Activated T-helper 2 cell treated with anti-CD3 and anti-CD28 coated beads, Interferon-gamma antibody, Interleukin-2, Interleukin-4, amounts not matched to agents 10 μg/mL and 5 μg/mL and 100 μg/mL, durations not matched to agents 14 hours and 24 hours and 36 hours (primary cell): ENCODE results near the gene FAM50A. TPM values are rescaled to one million over a fixed set of nuclear protein-coding genes. Genes with fewer than 3 reads are reported as not detected.
"Not testable (repeated sequence)": the region's sequence is repeated elsewhere in the genome, so short reads cannot be mapped to it uniquely, and the experiment has no call there.

ENCODE experiments used
- DNase-seq: peaks from one replicate; pipeline ENCODE4 v3.0.0; 2021; ENCODE audit warnings: low spot score
- H3K27ac Mint-ChIP-seq: one replicate; pipeline ENCODE4 v1.8.0; 2021; ENCODE audit warnings: mixed read lengths
- H3K27me3 Mint-ChIP-seq: one replicate; pipeline ENCODE4 v1.8.0; 2021; ENCODE audit warnings: low read depth, mixed read lengths
- H3K36me3 Mint-ChIP-seq: one replicate; pipeline ENCODE4 v1.8.0; 2021; ENCODE audit warnings: low read depth, mixed read lengths
- H3K4me1 Mint-ChIP-seq: one replicate; pipeline ENCODE4 v1.8.0; 2021; ENCODE audit warnings: low read depth, mixed read lengths
- H3K4me3 Mint-ChIP-seq: one replicate; pipeline ENCODE4 v1.8.0; 2021; ENCODE audit warnings: low read depth, mild to moderate bottlenecking, moderate library complexity, mixed read lengths
- H3K9me3 Mint-ChIP-seq: one replicate; pipeline ENCODE4 v1.8.0; 2021; ENCODE audit warnings: mixed read lengths
- intact Hi-C: fragments of 100-400 bp; cut with micrococcal nuclease; formaldehyde crosslinking; loops from one replicate; pipeline ENCODE4 v1.15.1; 2023
- total RNA-seq: library from RNA; stranded (reverse); gene quantifications from 2 replicates; pipeline ENCODE4 v1.2.3, GENCODE V29; 2022

The FAM50A gene, protein sequence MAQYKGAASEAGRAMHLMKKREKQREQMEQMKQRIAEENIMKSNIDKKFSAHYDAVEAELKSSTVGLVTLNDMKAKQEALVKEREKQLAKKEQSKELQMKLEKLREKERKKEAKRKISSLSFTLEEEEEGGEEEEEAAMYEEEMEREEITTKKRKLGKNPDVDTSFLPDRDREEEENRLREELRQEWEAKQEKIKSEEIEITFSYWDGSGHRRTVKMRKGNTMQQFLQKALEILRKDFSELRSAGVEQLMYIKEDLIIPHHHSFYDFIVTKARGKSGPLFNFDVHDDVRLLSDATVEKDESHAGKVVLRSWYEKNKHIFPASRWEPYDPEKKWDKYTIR
- 79.6 and 84.1 TPM in 2 replicates for total RNA-seq

DNA sequence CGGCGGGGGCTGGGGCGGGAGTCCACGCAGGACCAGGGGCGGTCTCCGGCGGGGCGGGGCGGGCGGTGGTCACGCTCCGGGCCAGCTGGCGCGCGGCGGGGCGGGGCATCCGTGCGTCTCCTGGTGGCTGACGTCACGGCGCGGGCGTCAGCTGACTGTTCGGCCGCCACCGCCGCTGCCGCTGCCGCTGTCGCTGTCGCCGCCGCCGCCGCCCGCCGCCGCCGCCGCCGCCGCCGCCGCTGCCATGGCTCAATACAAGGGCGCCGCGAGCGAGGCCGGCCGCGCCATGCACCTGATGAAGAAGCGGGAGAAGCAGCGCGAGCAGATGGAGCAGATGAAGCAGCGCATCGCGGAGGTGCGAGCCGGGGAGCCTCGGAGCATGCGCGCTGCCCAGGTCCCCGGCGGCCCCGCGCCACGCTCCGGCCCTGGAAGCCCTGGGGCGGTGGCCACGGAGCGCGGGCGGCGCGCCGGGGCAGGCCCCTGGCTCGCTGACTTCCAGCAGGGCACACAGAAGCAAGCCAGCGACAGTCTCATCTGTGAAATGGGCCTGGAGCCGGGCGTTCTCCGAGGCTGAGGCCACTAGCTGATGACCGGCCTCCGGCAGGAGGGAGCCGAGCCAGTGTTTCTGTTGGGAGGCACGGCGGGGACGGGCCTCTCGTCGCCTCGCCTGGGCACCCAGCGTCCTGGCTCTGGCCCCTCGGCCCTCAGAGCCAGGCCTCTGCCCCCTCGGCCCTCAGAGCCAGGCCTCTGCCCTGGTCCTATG lies at the start of gene FAM50A:
TSS of gene FAM50A (plus strand) at position 150 of the 763 bp plus-strand sequence. CDS start at position 245, 95 bp downstream.
- Mint-ChIP-seq H3K4me3 (peak within 1 kb of the TSS; percentile 75), H3K27ac (peak within 1 kb of the TSS; percentile 50), H3K9me3 (no peaks in the 10 kb centered on the region), H3K4me1 (peaks cover 3% of the 10 kb centered on the region), H3K36me3 (peaks cover 27% of the 10 kb centered on the region), H3K27me3 (no peaks in the 10 kb centered on the region)
- DNase-seq = peak; percentile 64
- intact Hi-C loops = loop anchor here (5.0 kb wide), 1 partner anchor 33 kb away; the partner anchor contains the start of gene LAGE3

DNA sequence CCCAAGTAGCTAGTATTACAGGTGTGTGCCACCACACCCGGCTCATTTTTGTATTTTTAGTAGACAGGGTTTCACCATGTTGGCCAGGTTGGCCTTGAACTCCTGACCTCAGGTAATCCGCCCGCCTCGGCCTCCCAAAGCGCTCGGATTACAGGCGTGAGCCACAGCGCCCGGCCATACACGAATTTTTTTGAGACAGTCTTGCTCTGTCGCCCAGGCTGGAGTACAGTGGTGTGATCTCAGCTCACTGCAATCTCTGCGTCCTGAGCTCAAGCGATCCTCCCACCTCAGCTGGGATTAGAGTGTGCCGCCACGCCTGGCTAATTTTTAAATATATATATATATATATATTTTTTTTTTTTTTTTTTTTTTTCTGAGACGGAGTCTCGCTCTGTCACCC lies 47.6 kb upstream of the FAM50A start:
- H3K9me3 Mint-ChIP-seq, H3K27me3 Mint-ChIP-seq, H3K4me1 Mint-ChIP-seq, H3K27ac Mint-ChIP-seq, DNase-seq: not testable (repeated sequence)
- intact Hi-C loops = loop anchor here (5.0 kb wide), 1 partner anchor 41 kb away; the partner anchor contains the start of gene GDI1
- peaks cover 35% of the 10 kb centered on the region for H3K36me3 Mint-ChIP-seq
- H3K4me3 Mint-ChIP-seq = peak overlapping the region; percentile 100

DNA sequence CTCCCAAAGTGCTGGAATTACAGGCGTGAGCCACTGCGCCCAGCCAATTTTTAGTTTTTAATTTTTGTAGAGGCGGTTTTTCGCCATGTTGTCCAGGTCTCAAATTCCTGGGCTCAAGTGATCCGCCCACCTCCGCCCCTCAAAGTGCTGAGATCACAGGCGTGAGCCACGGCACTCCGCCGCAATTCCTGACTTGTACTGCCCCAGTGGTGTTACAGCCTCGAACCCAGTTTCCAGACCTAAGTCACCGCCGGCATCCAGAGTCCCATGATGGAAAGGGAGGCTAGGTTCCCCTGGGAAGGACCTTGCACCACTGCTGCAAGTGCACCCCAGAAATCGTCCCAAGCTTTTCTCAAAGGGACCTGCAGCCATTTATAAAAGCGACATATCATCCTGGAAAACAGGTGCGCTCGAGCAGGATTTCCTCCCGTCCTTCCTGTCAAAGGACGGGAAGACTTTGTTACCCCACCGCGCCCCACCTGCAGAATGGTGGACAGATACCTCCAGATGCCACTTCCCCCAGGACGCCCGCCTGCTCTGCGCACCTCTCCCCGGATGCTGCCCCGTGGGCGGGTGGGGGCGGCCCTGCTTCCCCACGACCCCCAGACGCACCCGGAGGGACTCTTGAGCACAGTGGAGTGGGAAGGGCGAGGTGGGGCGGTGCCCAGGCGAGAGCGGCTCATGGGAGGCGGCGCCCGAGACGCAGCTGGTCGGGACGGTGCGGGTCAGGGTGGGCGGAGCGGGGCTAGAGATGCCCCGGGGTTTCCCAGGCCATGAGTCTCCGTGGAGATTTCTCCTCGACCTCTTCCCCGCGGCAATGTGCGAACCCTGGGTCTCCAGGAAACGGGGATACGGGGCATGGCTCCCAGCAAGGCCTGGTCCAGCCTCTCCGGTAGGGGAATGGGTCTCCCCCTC lies 46.7 kb upstream of the FAM50A start:
- no peaks in the 10 kb centered on the region for H3K27me3 Mint-ChIP-seq
- peaks cover 5% of the 10 kb centered on the region for H3K4me1 Mint-ChIP-seq

DNA sequence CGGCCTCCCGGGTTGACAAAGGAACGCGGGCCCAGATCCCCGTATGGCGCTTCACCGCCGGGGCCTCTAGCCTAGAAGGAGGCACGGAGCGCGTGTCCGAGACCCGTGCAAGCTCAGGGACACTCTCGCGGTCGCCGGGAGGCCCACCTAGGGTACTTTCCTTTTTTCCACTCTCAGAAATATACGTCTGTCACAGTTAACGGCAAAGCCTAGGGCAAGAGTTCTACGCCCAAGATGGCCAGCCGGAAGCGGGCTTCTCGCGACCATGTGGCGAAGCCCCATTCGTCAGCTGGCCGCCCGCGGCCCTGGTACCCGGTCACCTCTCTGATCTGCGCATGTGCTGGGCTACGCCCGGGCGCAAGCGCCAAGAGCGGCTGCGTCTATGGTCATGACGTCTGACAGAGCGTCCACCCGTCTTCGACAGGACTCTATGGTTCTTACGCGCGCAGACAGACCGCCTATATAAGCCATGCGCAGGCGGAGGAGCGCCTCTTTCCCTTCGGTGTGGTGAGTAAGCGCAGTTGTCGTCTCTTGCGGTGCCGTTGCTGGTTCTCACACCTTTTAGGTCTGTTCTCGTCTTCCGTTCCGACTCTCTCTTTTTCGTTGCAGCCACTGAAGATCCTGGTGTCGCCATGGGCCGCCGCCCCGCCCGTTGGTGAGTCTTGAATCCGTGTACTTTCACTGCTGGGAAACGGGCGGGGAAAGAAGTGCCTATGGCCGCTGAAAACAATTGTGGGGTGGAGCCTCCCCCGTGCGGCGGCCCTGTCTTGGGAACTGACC lies 45.9 kb upstream of the FAM50A start, which contains the start of gene RPL10:
TSS of gene RPL10 (plus strand) at position 490 of the 780 bp plus-strand sequence. CDS start at position 633, 143 bp downstream.
- peak within 1 kb of the TSS; percentile 100 for H3K27ac Mint-ChIP-seq
- intact Hi-C loops = loop anchor here (5.0 kb wide), 1 partner anchor 39 kb away; the partner anchor contains the start of gene GDI1
- H3K4me1 Mint-ChIP-seq = peaks cover 5% of the 10 kb centered on the region
- H3K27me3 Mint-ChIP-seq = no peaks in the 10 kb centered on the region
- peaks cover 36% of the 10 kb centered on the region for H3K36me3 Mint-ChIP-seq
- peak within 1 kb of the TSS; percentile 100 for H3K4me3 Mint-ChIP-seq
- peak; percentile 93 for DNase-seq
- no peaks in the 10 kb centered on the region for H3K9me3 Mint-ChIP-seq

More for the DNA sequence above, 46.7 kb upstream of the FAM50A start:
- H3K9me3 Mint-ChIP-seq = no peaks in the 10 kb centered on the region
- intact Hi-C loops = loop anchor here (5.0 kb wide), 1 partner anchor 40 kb away; the partner anchor contains the start of gene GDI1
- peaks cover 36% of the 10 kb centered on the region for H3K36me3 Mint-ChIP-seq
- peak overlapping the region; percentile 100 for H3K4me3 Mint-ChIP-seq
- peak overlapping the region; percentile 100 for H3K27ac Mint-ChIP-seq
- DNase-seq = peak; percentile 53

DNA sequence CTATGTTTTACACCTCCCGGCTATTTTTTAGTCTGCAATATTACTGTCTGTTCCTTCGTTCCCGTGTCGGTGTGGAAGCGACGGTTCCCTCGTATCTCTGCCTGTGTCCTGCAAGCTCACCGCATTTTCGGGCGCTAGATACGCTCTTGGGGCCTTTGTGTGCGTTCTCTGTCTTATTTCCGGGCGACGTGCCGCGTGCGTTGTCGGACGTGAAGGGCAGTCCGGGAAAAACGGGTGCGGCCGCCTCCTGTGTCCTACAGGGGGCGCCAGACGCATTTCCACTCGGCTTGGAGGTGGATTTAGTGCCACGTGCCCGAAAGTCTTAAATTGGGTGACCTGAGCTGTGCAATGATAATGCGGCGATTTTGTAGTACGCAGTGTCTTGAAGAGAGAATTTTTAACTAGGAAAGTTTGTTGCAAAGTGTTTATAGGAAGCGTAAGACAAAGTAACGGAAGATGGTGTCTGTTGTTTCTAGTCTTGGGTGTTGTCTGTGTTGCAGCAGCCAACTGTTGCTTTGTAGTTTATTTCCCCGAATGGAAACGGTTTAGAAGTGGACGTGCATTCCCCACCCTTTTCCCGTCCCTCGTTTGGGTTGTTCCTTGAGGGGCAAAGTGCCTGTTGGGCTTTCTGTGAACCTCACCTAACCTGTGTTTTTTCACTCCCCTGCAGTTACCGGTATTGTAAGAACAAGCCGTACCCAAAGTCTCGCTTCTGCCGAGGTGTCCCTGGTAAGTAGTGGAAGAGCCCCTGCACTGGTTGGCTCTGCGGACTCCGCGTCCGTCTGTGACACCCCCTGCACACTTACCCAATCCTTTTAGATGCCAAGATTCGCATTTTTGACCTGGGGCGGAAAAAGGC lies 45.0 kb upstream of the FAM50A start:
- intact Hi-C loops = loop anchor here (5.0 kb wide), 1 partner anchor 38 kb away; the partner anchor contains the start of gene GDI1
- Mint-ChIP-seq H3K4me3 (peak overlapping the region; percentile 100), H3K36me3 (peaks cover 36% of the 10 kb centered on the region), H3K27me3 (no peaks in the 10 kb centered on the region), H3K4me1 (peaks cover 5% of the 10 kb centered on the region), H3K27ac (peak overlapping the region; percentile 100), H3K9me3 (no peaks in the 10 kb centered on the region)
- peak; percentile 78 for DNase-seq

DNA sequence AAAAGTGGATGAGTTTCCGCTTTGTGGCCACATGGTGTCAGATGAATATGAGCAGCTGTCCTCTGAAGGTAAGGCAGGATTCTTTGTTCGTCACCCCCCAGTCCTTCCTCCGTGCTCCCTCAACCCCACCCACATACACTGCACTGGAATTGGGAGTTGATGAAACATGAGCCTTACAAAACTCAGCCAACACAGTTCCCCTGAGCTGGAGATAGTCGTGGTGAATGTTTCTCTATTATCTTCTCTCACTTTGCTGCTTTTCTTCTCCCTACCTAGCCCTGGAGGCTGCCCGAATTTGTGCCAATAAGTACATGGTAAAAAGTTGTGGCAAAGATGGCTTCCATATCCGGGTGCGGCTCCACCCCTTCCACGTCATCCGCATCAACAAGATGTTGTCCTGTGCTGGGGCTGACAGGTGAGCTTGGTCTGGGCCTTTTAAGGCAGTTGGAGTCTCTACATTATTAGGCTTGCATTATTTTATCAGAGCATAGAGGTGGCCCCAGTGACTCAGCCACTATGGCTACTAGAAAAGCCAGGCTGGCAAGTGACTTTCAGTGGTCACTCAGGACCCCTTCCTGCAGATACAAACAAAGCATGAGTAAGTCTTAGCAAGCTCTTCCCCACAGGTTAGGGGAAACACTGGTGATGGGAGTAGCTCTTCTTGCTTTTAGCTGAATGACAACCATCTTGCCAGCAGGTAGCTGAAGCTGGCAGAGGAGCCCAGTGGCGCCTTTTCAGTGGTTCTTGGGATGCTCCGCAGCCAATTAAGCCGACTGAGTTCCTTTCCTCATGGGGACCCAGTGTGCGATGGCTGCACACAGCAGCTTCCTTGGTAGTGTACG lies 44.2 kb upstream of the FAM50A start:
- Mint-ChIP-seq H3K4me1 (peaks cover 5% of the 10 kb centered on the region), H3K36me3 (peaks cover 36% of the 10 kb centered on the region), H3K4me3 (peak overlapping the region; percentile 100), H3K27ac (peak overlapping the region; percentile 100), H3K9me3 (no peaks in the 10 kb centered on the region), H3K27me3 (no peaks in the 10 kb centered on the region)
- intact Hi-C loops = loop anchor here (5.0 kb wide), 1 partner anchor 38 kb away; the partner anchor contains the start of gene GDI1
- no peak for DNase-seq

DNA sequence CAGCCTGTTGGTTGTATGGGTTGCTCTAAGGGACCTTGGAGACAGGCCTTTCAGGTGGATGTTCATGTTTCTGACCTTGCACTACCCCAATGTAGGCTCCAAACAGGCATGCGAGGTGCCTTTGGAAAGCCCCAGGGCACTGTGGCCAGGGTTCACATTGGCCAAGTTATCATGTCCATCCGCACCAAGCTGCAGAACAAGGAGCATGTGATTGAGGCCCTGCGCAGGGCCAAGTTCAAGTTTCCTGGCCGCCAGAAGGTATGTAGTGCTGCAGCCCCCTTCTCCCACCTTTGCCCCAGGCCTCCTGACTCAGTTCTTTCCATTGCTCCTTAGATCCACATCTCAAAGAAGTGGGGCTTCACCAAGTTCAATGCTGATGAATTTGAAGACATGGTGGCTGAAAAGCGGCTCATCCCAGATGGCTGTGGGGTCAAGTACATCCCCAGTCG lies 43.5 kb upstream of the FAM50A start:
- H3K9me3 Mint-ChIP-seq, H3K4me1 Mint-ChIP-seq, intact Hi-C loops, H3K27me3 Mint-ChIP-seq, DNase-seq: not testable (repeated sequence)
- Mint-ChIP-seq H3K36me3 (peaks cover 36% of the 10 kb centered on the region), H3K27ac (peak overlapping the region; percentile 100), H3K4me3 (peak overlapping the region; percentile 100)

DNA sequence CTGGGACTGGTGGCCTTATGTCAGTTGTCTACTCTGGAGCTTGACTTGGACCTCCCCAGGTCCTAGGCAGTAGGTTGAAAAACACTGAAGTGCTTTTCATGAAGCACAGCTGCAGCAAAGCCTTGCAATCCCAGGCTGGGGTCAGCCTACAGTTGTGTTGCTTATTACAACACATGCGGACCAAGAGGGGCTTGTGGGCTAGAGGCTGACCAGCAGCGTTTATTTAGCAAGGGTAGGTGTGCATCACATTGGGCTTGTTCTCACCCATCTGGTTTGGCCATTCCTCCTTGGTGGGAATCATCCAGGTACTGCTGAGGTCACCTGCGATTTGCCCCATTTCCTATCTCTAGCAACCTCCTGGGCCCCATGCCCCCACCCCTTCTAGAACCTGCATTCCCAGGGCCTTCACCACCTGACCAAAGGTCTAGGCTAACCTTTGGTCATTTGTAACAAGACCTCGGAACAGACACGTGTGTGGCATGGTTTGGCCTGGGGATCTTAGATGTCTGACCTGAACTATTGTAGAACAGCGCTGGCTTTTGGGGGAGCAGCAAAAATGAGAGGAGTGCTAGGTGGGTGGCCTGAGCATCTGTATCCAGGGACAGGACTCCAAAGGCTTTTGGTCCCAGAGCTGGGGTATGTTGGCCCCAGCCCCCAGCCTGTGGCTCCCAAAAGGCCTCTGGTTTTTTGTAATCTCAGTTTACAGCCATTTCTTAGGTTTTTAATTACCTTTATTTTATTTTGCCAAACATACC lies 42.7 kb upstream of the FAM50A start:
- Mint-ChIP-seq H3K27ac (peak overlapping the region; percentile 100), H3K27me3 (no peaks in the 10 kb centered on the region), H3K36me3 (peaks cover 36% of the 10 kb centered on the region), H3K4me3 (peak overlapping the region; percentile 100), H3K9me3 (no peaks in the 10 kb centered on the region), H3K4me1 (peaks cover 5% of the 10 kb centered on the region)
- no peak for DNase-seq
- intact Hi-C loops = no loop called here

DNA sequence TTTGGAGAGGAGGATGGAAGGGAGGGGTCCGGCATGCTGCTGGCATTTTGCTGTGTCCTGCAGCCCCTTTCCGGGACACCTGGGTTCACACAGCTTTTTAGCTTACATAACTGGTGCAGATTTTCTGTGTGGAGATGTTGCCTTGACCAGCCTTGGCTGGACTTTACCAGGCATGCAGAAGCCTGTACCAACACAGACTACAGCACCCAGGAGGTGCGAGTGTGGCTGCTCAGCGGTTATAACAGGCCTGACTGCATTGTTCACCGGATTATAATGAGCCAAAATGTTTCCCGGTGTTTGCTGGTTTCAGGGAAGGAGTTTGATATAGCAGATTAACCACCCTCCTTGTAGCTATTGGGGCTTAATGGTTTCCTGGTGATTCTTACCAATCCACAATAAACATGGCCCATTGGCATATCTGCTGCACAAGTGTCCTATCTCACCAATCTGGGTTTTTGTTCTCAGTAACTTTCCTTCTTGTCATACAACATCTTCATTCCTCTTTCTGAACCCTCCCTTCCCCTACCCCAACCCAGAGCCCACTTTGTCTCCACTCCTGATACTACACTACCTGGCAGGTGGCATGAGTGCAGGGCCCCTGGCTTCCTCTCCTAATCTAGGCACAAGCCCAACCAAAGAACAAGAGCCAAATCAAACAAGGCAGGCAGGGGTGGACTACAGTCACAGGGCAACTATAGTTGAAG lies 41.9 kb upstream of the FAM50A start:
- DNase-seq = no peak
- H3K27ac Mint-ChIP-seq = peak overlapping the region; percentile 31
- no peaks in the 10 kb centered on the region for H3K27me3 Mint-ChIP-seq
- intact Hi-C loops = no loop called here
- no peak overlapping the region for H3K4me3 Mint-ChIP-seq
- H3K9me3 Mint-ChIP-seq = no peaks in the 10 kb centered on the region
- peaks cover 36% of the 10 kb centered on the region for H3K36me3 Mint-ChIP-seq
- peaks cover 4% of the 10 kb centered on the region for H3K4me1 Mint-ChIP-seq
